PC-3 (cell line): ENCODE measurements around the gene MAGEC3. TPM values are rescaled to one million over a fixed set of nuclear protein-coding genes. Genes with fewer than 3 reads are reported as not detected.
A peak's percentile ranks its signal among the peaks of the same experiment; 100 is the strongest.

Source experiments
- ATAC-seq: fragments of 200-7000 bp; cut with Tn5 transposase; 2 replicates; pipeline ENCODE4 v1.9.1; 2020; ENCODE audit warnings: mild to moderate bottlenecking, moderate library complexity
- BruUV-seq: library from RNA; stranded (reverse); fragments of 400-500 nt; replicated peaks from 2 replicates; lab custom pipeline; 2021; lab: Mats Ljungman, UMichigan
- CTCF ChIA-PET: fragments of 300-600 bp; sonication (Branson Sonifier 250); formaldehyde crosslinking; loops from one replicate; lab custom pipeline; 2022; ENCODE audit warnings: antibody characterized with exemption; lab: Charles Lee
- POLR2A ChIA-PET: fragments of 300-600 bp; sonication (Branson Sonifier 250); formaldehyde crosslinking; loops from one replicate; lab custom pipeline; 2022; ENCODE audit warnings: antibody characterized with exemption; ENCODE audit not compliant: unreplicated experiment; lab: Charles Lee
- DNase-seq: peaks from one replicate; pipeline ENCODE4 v3.0.0-alpha.2; 2015
- H2AFZ ChIP-seq: fragments of 300-600 bp; sonication (generic); 2 replicates; pipeline ENCODE4 v1.6.0; 2016; ENCODE audit warnings: antibody characterized with exemption, low read length
- H3F3A ChIP-seq: fragments of 300-600 bp; sonication (generic); one replicate; pipeline ENCODE4 v1.6.0; 2017; ENCODE audit warnings: antibody characterized with exemption, low read length, control low read depth, mild to moderate bottlenecking; ENCODE audit not compliant: unreplicated experiment
- H3K27ac ChIP-seq: fragments of 300-600 bp; sonication (generic); 2 replicates; pipeline ENCODE4 v1.5.1; 2016; ENCODE audit warnings: mild to moderate bottlenecking, low read length
- H3K27me3 ChIP-seq: fragments of 300-600 bp; sonication (generic); 2 replicates; pipeline ENCODE4 v1.6.1; 2016; ENCODE audit warnings: low read length, mixed read lengths
- H3K36me3 ChIP-seq: fragments of 300-600 bp; sonication (generic); 2 replicates; pipeline ENCODE4 v1.6.1; 2016; ENCODE audit warnings: low read depth, mixed run types, low read length, mixed read lengths
- H3K4me1 ChIP-seq: fragments of 300-600 bp; sonication (generic); 2 replicates; pipeline ENCODE4 v1.5.1; 2016; ENCODE audit warnings: low read length; ENCODE audit not compliant: insufficient read depth
- H3K4me2 ChIP-seq: fragments of 300-600 bp; sonication (generic); 2 replicates; pipeline ENCODE4 v1.6.0; 2016; ENCODE audit warnings: low read length
- H3K4me3 ChIP-seq: fragments of 300-600 bp; sonication (generic); 2 replicates; pipeline ENCODE4 v1.5.1; 2016; ENCODE audit warnings: mild to moderate bottlenecking, low read length, mixed read lengths
- H3K79me2 ChIP-seq: fragments of 300-600 bp; sonication (generic); 2 replicates; pipeline ENCODE4 v1.6.1; 2017; ENCODE audit warnings: low read length, mixed read lengths
- H3K9ac ChIP-seq: fragments of 300-600 bp; sonication (generic); 2 replicates; pipeline ENCODE4 v1.6.0; 2016; ENCODE audit warnings: mild to moderate bottlenecking, low read length
- H3K9me2 ChIP-seq: fragments of 300-600 bp; sonication (generic); replicated peaks from 2 replicates; pipeline ENCODE4 v1.6.1; 2016; ENCODE audit warnings: mixed run types, low read length, mixed read lengths
- H3K9me3 ChIP-seq: fragments of 300-600 bp; sonication (generic); 2 replicates; pipeline ENCODE4 v1.6.1; 2016; ENCODE audit warnings: low read length, mixed read lengths
- H4K20me1 ChIP-seq: fragments of 300-600 bp; sonication (generic); 2 replicates; pipeline ENCODE4 v1.6.1; 2016; ENCODE audit warnings: low read length, mixed read lengths
- EZH2 ChIP-seq: fragments of 300-600 bp; sonication (generic); IDR thresholded peaks from one replicate; pipeline ENCODE4 v1.6.1; 2017; ENCODE audit warnings: antibody characterized with exemption, mild to moderate bottlenecking, low read length; ENCODE audit not compliant: unreplicated experiment
- EZH2phosphoT487 ChIP-seq: fragments of 300-600 bp; sonication (generic); IDR thresholded peaks from 2 replicates; pipeline ENCODE4 v1.6.1; 2018; ENCODE audit warnings: mild to moderate bottlenecking, antibody characterized with exemption, low read length, borderline replicate concordance
- intact Hi-C: fragments of 100-400 bp; cut with micrococcal nuclease; formaldehyde crosslinking; loops from 2 replicates; pipeline ENCODE4 v1.9.0; 2023
- total RNA-seq: library from RNA; depleted of rRNA; stranded (reverse); fragments of >200 nt; gene quantifications from 2 replicates; pipeline ENCODE4 v1.2.3, GENCODE V29; 2014
- TF ChIP-seq, protein P1 (sequence below): fragments of 300-600 bp; sonication (generic); conservative IDR thresholded peaks from 2 replicates; pipeline ENCODE4 v1.5.1; 2017; ENCODE audit warnings: antibody characterized with exemption, low read depth, mild to moderate bottlenecking, low read length

The MAGEC3 gene
- total RNA-seq, 1 experiment from 2014 or later: not detected

DNA sequence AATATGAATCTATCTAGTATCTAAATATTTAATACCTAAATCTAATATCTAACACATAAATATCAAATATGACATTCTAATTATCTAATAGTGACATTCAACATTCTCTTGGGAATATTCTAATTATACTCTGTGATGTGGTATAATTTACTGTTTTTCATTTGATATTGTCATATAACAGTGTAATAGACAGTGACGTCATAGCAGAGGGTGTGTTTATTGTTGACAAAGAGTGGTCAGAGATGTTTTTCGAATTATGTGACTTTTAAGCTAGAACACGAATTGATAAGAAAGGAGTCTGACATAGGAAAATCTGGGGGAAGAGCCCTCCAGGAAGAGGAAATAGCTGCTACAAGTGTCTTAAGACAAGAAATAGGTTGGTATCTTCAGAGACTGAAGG is 5.9 kb upstream of the MAGEC3 start:
- H3K9me3 ChIP-seq: no peaks in the 10 kb centered on the region
- no peaks in the 10 kb centered on the region for H3K36me3 ChIP-seq
- no peaks in the 10 kb centered on the region for H3K4me1 ChIP-seq
- DNase-seq (no peak), ATAC-seq (no peak)
- BruUV-seq: no TSS peak
- ChIA-PET POLR2A (no interaction called here), CTCF (no interaction called here)
- no peak overlapping the region for H3K9ac ChIP-seq
- H3K27ac ChIP-seq: no peak overlapping the region
- no peaks in the 10 kb centered on the region for H3K79me2 ChIP-seq
- TF ChIP-seq, protein P1, sequence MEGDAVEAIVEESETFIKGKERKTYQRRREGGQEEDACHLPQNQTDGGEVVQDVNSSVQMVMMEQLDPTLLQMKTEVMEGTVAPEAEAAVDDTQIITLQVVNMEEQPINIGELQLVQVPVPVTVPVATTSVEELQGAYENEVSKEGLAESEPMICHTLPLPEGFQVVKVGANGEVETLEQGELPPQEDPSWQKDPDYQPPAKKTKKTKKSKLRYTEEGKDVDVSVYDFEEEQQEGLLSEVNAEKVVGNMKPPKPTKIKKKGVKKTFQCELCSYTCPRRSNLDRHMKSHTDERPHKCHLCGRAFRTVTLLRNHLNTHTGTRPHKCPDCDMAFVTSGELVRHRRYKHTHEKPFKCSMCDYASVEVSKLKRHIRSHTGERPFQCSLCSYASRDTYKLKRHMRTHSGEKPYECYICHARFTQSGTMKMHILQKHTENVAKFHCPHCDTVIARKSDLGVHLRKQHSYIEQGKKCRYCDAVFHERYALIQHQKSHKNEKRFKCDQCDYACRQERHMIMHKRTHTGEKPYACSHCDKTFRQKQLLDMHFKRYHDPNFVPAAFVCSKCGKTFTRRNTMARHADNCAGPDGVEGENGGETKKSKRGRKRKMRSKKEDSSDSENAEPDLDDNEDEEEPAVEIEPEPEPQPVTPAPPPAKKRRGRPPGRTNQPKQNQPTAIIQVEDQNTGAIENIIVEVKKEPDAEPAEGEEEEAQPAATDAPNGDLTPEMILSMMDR: no peak
- TF ChIP-seq EZH2: no peak
- TF ChIP-seq EZH2phosphoT487: no peak
- H3K4me3 ChIP-seq: no peak overlapping the region
- H3F3A ChIP-seq: no peaks in the 10 kb centered on the region
- no peak overlapping the region for H3K4me2 ChIP-seq
- H4K20me1 ChIP-seq: no peaks in the 10 kb centered on the region
- no peak overlapping the region for H2AFZ ChIP-seq
- H3K9me2 ChIP-seq: no peaks in the 10 kb centered on the region
- intact Hi-C loops: no loop called here
- H3K27me3 ChIP-seq: no peaks in the 10 kb centered on the region

- Histone ChIP-seq H3K9me3 (no peaks in the 10 kb centered on the region), H3K9ac (no peak overlapping the region), H3K79me2 (no peaks in the 10 kb centered on the region), H3K9me2 (no peaks in the 10 kb centered on the region), H3K4me2 (no peak overlapping the region), H3K4me3 (no peak overlapping the region), H3K27me3 (no peaks in the 10 kb centered on the region), H3F3A (no peaks in the 10 kb centered on the region), H4K20me1 (no peaks in the 10 kb centered on the region), H2AFZ (no peak overlapping the region), H3K27ac (no peak overlapping the region), H3K36me3 (no peaks in the 10 kb centered on the region; the same call in 1 of the 2 replicates), H3K4me1 (no peaks in the 10 kb centered on the region)
- ATAC-seq (no peak), DNase-seq (peak; percentile 23)
- TF ChIP-seq, protein P1: no peak
- TF ChIP-seq EZH2 (no peak), EZH2phosphoT487 (no peak)
- ChIA-PET POLR2A (no interaction called here), CTCF (no interaction called here)
- no TSS peak for BruUV-seq
- intact Hi-C loops: no loop called here
Measured at GRCh38 chrX:141839856-141840255, 1.7 kb downstream of the MAGEC3 start.

GRCh38 chrX:141857479-141857878 is 19.4 kb downstream of the MAGEC3 start:
- Histone ChIP-seq H3K9me3 (no peaks in the 10 kb centered on the region), H4K20me1 (no peaks in the 10 kb centered on the region), H3K9me2 (no peaks in the 10 kb centered on the region), H2AFZ (no peak overlapping the region), H3K4me1 (no peaks in the 10 kb centered on the region), H3K4me3 (no peak overlapping the region), H3K9ac (no peak overlapping the region), H3K4me2 (no peak overlapping the region), H3K79me2 (no peaks in the 10 kb centered on the region), H3K27ac (no peak overlapping the region), H3K27me3 (no peaks in the 10 kb centered on the region), H3F3A (no peaks in the 10 kb centered on the region), H3K36me3 (no peaks in the 10 kb centered on the region)
- POLR2A ChIA-PET: no interaction called here
- ATAC-seq: no peak
- no peak for DNase-seq
- TF ChIP-seq EZH2 (no peak), EZH2phosphoT487 (no peak)
- TF ChIP-seq, protein P1: no peak
- no TSS peak for BruUV-seq
- intact Hi-C loops: no loop called here
- CTCF ChIA-PET: no interaction called here
